OCI-LY3 (cell line): Measurements from ENCODE around the gene TTLL1.

Experiments
- CTCF ChIP-seq: fragments of 200-600, 300-600 bp; sonication (generic); IDR thresholded peaks from 2 replicates; pipeline ENCODE4 v1.5.1; 2014; ENCODE audit warnings: antibody characterized with exemption, low read length, low read depth
- EZH2phosphoT487 ChIP-seq: fragments of 200-600 bp; shearing (Covaris generic); IDR thresholded peaks from 2 replicates; pipeline ENCODE4 v1.6.1; 2018; ENCODE audit warnings: antibody characterized with exemption, mixed run types, low read depth

GRCh38 chr22:42996646-42997365, 92.4 kb downstream of the TTLL1 start:
- TF ChIP-seq CTCF (no peak), EZH2phosphoT487 (no peak)
